Keratinocyte (primary cell): Measurements from ENCODE around the gene TK1.

Source experiments
- CTCF ChIP-seq, 3 experiments: IDR thresholded peaks in 1 of 3; conservative IDR thresholded peaks in 1 of 3; optimal IDR thresholded peaks in 1 of 3; 2 replicates in 2 of 3; 3 replicates in 1 of 3; pipeline versions ENCODE3 to v1.5.1; 2011; ENCODE audit warnings: low read length in 3 of 3, mild to moderate bottlenecking in 3 of 3, moderate library complexity in 2 of 3, control low read depth in 1 of 3, inconsistent platforms in 1 of 3; ENCODE audit not compliant: insufficient read depth in 2 of 3; ENCODE audit errors: extremely low read depth in 1 of 3
- EZH2 ChIP-seq: IDR thresholded peaks from one replicate; pipeline ENCODE4 v1.6.1; 2012; ENCODE audit warnings: inconsistent platforms, mild to moderate bottlenecking, low read length, moderate library complexity

- TF ChIP-seq EZH2 (no peak), CTCF (optimal IDR thresholded peaks at IDR 0.05 in 1 of 3, IDR thresholded peaks at IDR 0.05 in 1 of 3, conservative IDR thresholded peaks at IDR 0.05 in 1 of 3; ENCODE audit: extremely low read depth in 1 of 3, insufficient read depth in 2 of 3, low read length in 3 of 3) (no peak)
Measured at GRCh38 chr17:78127888-78128550, 58.8 kb downstream of the TK1 start.
